NCI-H2227 (cell line): ENCODE measurements around the gene TASOR.
"Not testable (repeated sequence)": the region's sequence is repeated elsewhere in the genome, so short reads cannot be mapped to it uniquely, and the experiment has no call there.

Experiments
- DNase-seq: peaks from one replicate; lab custom pipeline; 2025; ENCODE audit not compliant: unreplicated experiment; lab: John Stamatoyannopoulos, UW

Gene TASOR

GRCh38 chr3:56683122-56683817 lies at the start of gene TASOR:
TASOR (minus strand) TSS chr3:56683265; CDS start chr3:56683006, 259 bp downstream.
- peak; percentile 91 for DNase-seq

- DNase-seq, result no peak
These were observed 49.0 kb upstream of the TASOR start for GRCh38 chr3:56732109-56732508.

- no peak for DNase-seq
These were observed 42.1 kb upstream of the TASOR start for GRCh38 chr3:56725175-56725574.

- no peak for DNase-seq
These were observed 41.6 kb upstream of the TASOR start for GRCh38 chr3:56724676-56725075.

- DNase-seq, result no peak
These were observed 37.8 kb upstream of the TASOR start for GRCh38 chr3:56720849-56721248.

- DNase-seq, result not testable (repeated sequence)
These were observed 35.7 kb upstream of the TASOR start for GRCh38 chr3:56718809-56719208.

- no peak for DNase-seq
These were observed 28.3 kb upstream of the TASOR start for GRCh38 chr3:56711344-56711743.

- not testable (repeated sequence) for DNase-seq
These were observed 24.3 kb upstream of the TASOR start for GRCh38 chr3:56707412-56707811.

- no peak for DNase-seq
These were observed 23.6 kb upstream of the TASOR start for GRCh38 chr3:56706629-56707028.

- DNase-seq, result no peak
These were observed 21.6 kb upstream of the TASOR start for GRCh38 chr3:56704706-56705105.

- peak; percentile 69 for DNase-seq
These were observed 19.6 kb upstream of the TASOR start for GRCh38 chr3:56702490-56703315.

GRCh38 chr3:56700151-56700550 lies 17.1 kb upstream of the TASOR start:
- no peak for DNase-seq

- DNase-seq, result no peak
These were observed 12.0 kb upstream of the TASOR start for GRCh38 chr3:56694867-56695683.

- DNase-seq, result no peak
These were observed 10.7 kb upstream of the TASOR start for GRCh38 chr3:56693750-56694149.

- not testable (repeated sequence) for DNase-seq
These were observed 9.7 kb upstream of the TASOR start for GRCh38 chr3:56692520-56693433.

GRCh38 chr3:56692001-56692365 lies 8.9 kb upstream of the TASOR start:
- DNase-seq, result not testable (repeated sequence)

- DNase-seq, result no peak
These were observed 8.3 kb upstream of the TASOR start for GRCh38 chr3:56691165-56692000.

GRCh38 chr3:56689303-56689702 lies 6.2 kb upstream of the TASOR start:
- no peak for DNase-seq

- no peak for DNase-seq
These were observed 5.1 kb upstream of the TASOR start for GRCh38 chr3:56688191-56688590.

- DNase-seq, result no peak
These were observed 964 bp upstream of the TASOR start for GRCh38 chr3:56684029-56684428.
